OCI-LY7 (cell line): ENCODE results near the gene PBX1.

Source experiments
- CTCF ChIP-seq: fragments of 200-600 bp; sonication (generic); conservative IDR thresholded peaks from 2 replicates; pipeline ENCODE4 v1.5.1; 2014; ENCODE audit warnings: mild to moderate bottlenecking, antibody characterized with exemption, low read length, moderate library complexity, mixed read lengths
- EZH2phosphoT487 ChIP-seq: fragments of 200-600 bp; sonication (generic); IDR thresholded peaks from 2 replicates; pipeline ENCODE4 v1.6.1; 2018; ENCODE audit warnings: low read depth, borderline replicate concordance, mild to moderate bottlenecking, mixed run types, antibody characterized with exemption, low read length, moderate library complexity, mixed read lengths

- TF ChIP-seq EZH2phosphoT487 (no peak), CTCF (no peak)
Measured at GRCh38 chr1:164843743-164844500, 284.9 kb downstream of the PBX1 start.
